NCI-H82 (cell line): Measurements from ENCODE around the gene TMEM242.
"Not testable (repeated sequence)": the region's sequence is repeated elsewhere in the genome, so short reads cannot be mapped to it uniquely, and the experiment has no call there.

ENCODE experiments used
- DNase-seq: peaks from one replicate; lab custom pipeline; 2025; lab: John Stamatoyannopoulos, UW

TMEM242 gene

GRCh38 chr6:157323966-157324300 is 614 bp upstream of the TMEM242 start:
- DNase-seq = no peak

DNA sequence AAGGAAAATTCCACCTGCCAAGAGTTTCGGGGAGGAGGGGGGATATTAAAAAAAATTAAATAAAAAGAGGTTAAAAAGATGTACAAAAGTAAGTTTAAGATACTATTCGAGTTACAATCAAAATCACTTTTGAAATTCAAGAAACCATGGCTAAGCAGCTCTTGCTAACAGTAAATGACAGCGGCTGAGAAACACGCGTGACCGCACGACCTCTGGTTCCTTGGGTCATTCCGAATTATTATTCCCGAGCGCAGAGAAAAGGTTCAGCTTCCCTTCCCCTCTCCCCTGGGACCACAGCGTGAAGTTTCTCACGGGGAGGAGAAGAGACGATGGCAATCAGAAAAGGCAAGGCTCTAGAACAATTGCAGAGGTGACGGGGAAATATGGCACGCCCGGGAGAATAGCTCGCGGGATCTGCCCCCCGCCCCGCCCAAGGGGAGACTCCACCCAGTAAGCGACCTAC is 496 bp downstream of the TMEM242 start:
- DNase-seq = no peak

GRCh38 chr6:157316871-157317814 is 6.2 kb downstream of the TMEM242 start:
- DNase-seq = no peak

- no peak for DNase-seq
Observed at GRCh38 chr6:157314705-157315321, 8.5 kb downstream of the TMEM242 start.

GRCh38 chr6:157313531-157314467 is 9.5 kb downstream of the TMEM242 start:
- DNase-seq = no peak

DNA sequence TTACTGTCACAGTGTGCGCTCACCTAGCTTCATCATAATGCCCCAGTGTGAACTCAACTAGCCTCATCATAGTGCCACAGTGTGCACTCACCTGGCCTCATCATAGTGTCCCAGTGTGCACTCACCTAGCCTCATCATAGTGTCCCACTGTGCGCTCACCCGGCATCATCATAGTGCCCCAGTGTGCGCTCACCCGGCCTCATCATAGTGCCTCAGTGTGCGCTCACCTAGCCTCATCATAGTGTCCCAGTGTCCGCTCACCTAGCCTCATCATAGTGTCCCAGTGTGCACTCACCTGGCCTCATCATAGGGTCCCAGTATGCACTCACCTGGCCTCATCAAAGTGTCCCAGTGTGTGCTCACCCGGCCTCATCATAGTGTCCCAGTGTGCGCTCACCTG is 10.6 kb downstream of the TMEM242 start:
- DNase-seq = no peak

- not testable (repeated sequence) for DNase-seq
Observed at GRCh38 chr6:157310693-157311092, 12.6 kb downstream of the TMEM242 start.

DNA sequence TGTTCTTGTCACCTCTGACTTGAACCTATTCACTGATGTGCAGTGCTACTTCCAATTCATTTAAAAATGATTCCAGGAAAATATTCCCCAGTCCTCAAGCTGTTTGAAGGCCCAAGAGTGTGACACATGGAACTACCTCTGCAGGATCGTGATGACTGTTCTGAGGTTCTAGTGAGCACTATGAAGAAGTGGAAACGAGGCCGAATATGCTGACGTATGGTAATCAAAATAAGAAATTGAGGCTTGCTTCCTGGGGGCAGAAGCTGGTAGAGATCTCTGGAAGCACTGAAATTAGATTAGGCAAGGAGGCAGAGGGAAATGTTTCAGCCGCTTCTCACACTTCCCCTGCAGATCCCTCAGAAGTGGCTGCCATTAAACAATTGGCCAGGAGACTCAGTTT is 15.7 kb downstream of the TMEM242 start:
- no peak for DNase-seq

GRCh38 chr6:157305670-157306653 is 17.4 kb downstream of the TMEM242 start:
- no peak for DNase-seq

- no peak for DNase-seq
Observed at GRCh38 chr6:157304899-157305663, 18.2 kb downstream of the TMEM242 start.

DNA sequence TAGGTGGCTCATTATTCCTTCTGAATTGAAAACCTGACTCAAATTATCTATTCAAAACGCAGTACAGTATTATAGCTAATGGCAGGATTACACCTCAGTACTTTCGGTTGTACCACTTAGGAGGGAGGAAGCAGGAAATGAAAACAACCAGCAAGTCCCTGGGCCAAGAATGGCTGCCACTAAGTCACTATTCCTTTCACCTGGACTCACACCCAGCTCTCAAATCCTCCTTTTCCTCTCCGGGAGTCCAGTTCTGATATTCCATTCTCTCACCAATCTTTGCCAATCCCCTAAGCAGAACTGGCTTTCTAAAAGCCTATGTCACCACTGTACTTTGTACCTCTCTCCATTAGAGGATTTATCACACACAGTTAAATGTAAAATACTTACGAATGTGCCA is 20.6 kb downstream of the TMEM242 start:
- DNase-seq = no peak

GRCh38 chr6:157300436-157300835 is 22.9 kb downstream of the TMEM242 start:
- DNase-seq = no peak

- DNase-seq = no peak
Observed at GRCh38 chr6:157300006-157300405, 23.3 kb downstream of the TMEM242 start.

DNA sequence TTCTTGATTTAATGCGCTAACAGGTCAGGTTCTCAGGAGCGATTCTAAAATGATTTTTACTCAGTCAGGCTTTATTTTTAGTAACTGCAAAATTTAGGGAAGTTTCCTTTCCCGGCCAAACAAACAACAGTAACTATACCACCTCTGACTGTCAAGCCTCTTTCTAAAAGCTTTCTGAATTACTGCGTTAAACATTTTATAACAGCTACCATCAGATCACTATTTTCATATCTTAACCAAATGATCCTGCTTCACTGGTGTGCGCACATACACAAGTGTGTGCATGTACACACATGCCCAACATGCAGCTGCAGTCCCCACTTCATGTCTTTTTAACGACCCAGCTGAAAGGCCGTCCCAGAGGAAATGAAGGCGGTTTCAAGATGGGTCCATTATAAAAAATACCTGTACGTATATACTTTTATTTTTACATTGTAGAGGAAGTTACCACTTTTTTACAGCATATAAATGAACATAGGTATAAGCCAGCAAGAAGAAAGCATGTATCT is 25.0 kb downstream of the TMEM242 start:
- DNase-seq = no peak

DNA sequence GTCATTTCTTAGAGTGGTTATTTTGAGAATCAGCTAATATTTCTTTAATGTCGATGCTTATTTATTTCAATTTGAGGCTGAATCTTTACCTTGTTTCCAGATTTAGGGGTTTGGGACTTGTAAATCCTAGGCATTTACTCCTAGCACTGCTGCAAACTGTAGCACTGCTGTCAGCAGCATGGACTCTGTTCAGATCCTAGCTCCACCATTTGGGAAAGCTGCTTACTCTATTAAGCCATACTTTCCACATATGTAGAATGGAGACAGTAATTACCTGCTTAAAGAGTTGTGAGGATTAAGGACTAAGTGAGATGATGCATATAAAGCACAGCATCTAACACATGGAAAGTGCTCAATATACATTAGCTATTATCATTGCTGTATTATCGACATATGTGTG is 28.7 kb downstream of the TMEM242 start:
- peak; percentile 81 for DNase-seq

DNA sequence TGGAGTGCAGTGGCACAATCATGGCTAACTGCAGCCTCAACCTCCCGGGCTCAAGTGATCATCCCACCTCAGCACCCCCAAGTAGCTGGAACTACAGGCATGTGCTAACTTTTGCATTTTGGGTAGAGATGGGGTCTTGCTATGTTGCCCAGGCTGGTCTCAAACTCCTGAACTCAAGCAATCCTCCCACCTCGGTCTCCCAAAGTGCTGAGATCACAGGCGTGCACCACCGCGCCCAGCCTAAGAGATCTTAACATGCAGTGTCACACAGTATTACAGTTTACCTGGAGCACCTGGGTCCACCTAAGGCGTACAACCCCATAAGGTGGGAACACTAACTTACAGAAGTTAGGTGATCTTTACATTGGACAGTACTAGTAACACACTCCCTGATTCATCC is 29.5 kb downstream of the TMEM242 start:
- no peak for DNase-seq

DNA sequence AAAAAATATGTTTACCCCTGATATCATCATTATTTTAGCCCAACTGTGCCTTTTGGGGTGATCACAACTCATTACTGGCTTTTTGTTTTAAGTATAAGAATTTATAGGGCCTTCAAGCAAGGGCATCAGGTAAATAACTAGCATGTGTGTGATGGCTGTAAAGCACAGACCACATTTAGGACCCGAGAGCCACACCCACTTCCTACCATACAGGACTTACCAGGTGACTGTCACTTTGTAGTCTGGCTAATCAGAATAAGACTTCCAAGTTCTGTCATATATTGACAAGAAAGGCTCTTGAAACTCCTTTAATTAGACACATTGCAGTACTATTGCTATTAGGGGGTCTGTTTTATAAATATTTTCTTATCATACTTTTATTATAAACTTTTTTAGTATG is 31.1 kb downstream of the TMEM242 start:
- DNase-seq = no peak

GRCh38 chr6:157291356-157291755 is 32.0 kb downstream of the TMEM242 start:
- DNase-seq = no peak

DNA sequence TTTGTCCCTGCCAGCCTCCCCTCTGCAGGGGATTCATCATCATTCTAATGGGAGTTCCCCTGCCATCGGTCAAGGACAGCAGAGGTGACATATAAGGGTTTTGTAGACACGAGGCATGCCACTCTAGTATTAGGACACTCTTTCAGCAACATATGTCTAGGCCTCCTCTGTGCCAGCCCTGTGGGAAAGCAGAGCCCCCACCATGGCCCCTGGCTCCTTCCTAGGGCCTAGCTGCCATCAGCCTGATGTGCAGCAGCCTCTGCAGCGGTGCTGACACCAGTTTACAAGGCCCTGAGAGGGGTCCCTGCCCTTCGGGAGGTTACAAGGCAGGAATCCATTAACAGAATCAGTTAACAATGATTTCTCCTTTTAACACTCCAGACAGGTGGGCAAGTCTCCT is 32.5 kb downstream of the TMEM242 start:
- no peak for DNase-seq

- DNase-seq = no peak
Observed at GRCh38 chr6:157289764-157290163, 33.6 kb downstream of the TMEM242 start.
